NCI-H187 (cell line): ENCODE data around the gene SLC35B1.

Source experiments
- DNase-seq, 2 experiments: peaks; one replicate each; lab custom pipeline; 2025; lab: John Stamatoyannopoulos, UW

Gene SLC35B1, protein sequence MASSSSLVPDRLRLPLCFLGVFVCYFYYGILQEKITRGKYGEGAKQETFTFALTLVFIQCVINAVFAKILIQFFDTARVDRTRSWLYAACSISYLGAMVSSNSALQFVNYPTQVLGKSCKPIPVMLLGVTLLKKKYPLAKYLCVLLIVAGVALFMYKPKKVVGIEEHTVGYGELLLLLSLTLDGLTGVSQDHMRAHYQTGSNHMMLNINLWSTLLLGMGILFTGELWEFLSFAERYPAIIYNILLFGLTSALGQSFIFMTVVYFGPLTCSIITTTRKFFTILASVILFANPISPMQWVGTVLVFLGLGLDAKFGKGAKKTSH

GRCh38 chr17:49707608-49708514 is at the start of gene SLC35B1:
Gene SLC35B1 (minus strand): TSS chr17:49707964. CDS start chr17:49707833, 131 bp downstream.
- DNase-seq = peak; percentile 94 to 96

DNA sequence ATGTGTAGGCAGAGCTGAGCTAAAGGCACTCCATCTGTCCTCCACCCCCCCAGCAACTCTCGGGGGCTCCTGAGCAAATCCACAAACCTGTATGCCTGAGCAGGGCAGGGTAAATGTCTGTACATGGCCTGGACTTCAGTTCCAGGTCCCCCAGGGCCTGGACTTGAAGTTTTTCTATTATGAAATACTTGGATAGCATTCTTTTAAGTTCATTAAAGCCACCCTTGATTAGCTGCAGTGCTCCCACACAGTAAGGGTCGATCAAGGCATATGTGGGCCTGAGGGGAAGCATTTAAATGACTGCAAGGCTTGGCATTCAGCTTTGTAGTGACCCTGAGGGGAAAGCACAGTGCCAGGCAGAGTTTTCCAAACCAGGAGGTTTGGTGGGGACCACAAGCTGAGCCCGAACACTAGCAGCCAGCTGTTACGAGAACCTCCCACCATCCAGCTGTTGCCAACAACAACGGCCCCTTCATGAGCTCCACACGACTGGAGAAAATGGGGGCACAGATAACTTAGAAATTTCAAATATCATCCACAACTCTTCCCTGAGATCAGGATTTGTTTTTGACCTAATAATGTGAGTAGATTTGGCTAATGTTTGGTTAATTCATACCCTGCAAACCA is 49.5 kb upstream of the SLC35B1 start:
- no peak for DNase-seq

DNA sequence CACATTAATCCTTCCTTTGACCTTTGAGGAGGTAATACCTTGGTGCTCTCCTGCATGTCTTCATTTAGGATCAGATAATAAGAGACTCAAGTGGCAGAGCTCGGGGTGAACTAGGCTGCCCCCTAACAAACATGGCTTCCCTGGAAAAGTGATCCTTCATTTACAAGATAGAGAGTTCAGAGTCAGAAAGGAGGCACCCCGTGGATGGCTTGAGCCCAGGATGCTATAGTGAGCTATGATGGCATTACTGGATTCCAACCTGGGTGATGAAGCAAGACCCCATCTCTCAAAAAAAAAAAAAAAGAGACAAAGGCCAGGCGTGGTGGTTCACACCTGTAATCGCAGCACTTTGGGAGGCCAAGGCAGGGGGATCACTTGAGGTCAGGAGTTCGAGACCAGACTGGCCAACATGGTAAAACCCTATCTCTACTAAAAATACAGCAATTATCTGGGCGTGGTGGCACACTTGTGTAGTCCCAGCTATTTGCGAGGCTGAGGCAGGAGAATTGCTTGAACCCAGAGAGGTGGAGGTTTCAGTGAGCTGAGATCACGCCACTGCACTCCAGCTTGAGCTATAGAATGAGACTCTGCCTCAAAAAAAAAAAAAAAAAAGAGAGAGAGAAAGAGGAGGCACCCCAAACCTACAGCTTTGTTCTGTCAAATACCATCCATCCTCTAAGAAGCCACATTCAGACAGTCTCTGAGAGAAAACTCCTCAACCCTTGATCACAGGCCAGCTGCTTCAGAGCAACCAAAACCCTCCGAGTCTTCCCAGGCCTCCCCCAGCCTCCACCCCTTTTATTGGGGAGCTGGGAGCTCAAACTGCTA is 48.8 kb upstream of the SLC35B1 start:
- no peak for DNase-seq

DNA sequence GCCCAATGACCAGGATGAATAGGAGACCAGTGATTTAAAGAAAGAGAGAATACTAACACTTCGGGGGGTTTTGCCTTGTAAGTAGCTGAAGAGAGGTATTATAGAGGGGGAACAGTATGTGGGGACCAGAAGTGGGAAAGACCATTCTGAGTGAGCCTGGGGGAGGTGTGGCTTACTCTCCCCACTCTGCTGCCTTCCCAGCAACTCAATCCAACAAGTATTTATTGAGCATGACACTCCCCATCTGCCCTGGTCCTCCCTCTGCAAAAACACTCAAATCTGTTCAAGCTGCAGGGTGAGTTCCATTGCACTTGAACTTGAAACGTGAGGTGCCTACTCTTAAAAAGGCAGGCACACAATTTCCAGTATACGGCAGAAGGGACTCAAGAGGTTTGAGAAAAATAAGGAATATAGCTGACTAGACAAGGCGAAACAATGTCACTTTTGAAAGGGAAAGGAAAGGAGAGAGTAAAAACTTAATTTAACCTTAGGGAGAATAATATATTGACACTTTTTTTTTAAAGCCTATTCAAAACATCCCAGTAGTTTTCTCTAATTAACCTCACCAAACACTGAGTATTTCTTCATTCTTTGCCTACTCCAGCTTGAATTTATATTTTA is 48.0 kb upstream of the SLC35B1 start:
- peak in 1 of 2 experiments; percentile 52 for DNase-seq

GRCh38 chr17:49753959-49754391 is 46.2 kb upstream of the SLC35B1 start:
- no peak for DNase-seq

GRCh38 chr17:49752508-49752907 is 44.7 kb upstream of the SLC35B1 start:
- no peak for DNase-seq

DNA sequence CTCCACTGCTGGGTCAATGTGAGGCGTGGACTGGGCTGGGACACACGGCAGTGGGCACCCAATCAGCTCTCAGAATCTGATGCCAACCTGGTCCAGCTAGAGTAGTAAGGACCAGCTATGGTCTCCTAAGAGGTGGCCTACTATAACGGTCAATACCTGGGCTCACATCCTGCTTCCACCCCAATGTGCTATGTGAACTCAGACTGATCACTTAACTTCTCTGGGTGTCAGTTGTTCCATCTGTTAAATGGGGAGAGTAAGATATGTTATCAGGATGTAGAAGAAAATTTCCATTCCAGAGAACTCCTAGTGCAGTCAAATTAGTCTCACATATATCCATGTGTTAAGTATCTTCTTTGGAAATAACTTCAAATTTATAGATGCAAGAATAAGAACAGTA is 42.0 kb upstream of the SLC35B1 start:
- DNase-seq = no peak

DNA sequence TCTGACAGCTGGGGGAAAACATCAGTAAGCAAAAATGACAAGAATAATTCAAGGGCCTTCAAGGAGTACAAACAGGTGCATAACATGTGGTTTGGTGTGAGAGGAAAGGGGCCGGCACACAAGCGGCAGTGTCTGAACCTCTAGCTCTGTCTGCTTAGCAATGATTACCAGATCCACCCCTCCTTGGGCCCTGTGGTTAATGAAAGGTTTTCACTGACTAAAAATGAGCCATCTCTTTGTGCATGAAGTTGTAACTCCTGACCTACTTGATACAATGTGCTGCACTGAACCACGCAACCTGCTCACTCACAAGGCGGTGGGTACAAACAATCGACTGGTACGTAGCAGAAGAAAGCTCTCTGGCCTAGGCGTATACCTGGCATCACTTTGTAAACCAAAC is 41.0 kb upstream of the SLC35B1 start:
- DNase-seq = peak; percentile 12 to 13

- DNase-seq = no peak
Observed at GRCh38 chr17:49748223-49748622, 40.5 kb upstream of the SLC35B1 start.

- DNase-seq = no peak
Observed at GRCh38 chr17:49747632-49748031, 39.9 kb upstream of the SLC35B1 start.

DNA sequence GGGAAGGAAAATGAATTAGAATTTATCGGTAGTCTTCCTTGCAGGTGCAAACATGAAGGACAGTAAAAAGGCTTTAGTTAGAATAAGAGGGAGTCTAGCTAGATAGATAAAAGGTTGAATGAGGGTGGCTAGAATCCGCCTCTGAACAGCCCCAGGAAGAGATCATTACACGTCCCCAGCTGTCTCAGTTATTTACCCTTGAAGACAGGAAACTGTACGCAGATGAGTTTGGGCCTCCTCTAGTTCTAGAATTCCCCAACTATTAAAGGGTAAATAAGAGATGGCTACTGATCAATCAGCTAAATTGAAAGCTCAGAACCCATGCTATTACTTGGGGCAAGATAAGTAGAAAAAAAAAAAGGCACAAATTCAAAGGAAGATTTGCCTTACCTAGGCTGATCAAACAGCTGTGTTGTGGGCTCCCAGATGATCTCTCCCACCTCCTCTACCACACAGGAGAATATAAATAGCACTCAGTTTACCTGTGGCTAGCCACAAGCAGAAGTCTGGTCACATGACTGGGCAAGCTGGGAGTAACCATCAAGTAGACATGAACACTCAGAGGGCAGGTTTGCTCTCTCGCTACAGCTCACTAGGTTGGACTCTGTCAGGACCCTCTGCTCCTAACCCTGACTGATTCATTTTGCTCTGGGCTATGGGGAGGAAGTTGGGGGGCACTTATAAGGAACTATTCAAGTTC is 39.2 kb upstream of the SLC35B1 start:
- DNase-seq = no peak

- DNase-seq = no peak
Observed at GRCh38 chr17:49745175-49746139, 37.7 kb upstream of the SLC35B1 start.

- no peak for DNase-seq
Observed at GRCh38 chr17:49742166-49742638, 34.4 kb upstream of the SLC35B1 start.

DNA sequence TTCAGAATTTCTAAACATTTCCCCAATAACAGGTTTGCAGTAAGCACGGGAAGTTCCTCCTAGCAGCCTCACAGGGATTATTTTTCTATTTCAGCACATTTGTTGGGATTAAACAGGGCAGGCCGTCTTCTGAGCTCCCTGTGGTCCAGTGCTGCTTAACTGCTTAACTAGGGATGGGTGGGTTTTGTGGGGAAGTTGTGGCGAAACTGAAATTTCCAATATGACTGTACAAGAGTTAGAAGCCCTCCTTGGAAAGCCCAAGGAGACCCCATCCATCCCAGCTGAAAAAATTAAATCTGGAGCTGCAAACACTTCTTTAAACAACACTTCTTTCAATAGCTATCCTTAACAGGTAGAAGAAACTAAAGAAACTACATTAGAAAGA is 33.9 kb upstream of the SLC35B1 start:
- DNase-seq = no peak

DNA sequence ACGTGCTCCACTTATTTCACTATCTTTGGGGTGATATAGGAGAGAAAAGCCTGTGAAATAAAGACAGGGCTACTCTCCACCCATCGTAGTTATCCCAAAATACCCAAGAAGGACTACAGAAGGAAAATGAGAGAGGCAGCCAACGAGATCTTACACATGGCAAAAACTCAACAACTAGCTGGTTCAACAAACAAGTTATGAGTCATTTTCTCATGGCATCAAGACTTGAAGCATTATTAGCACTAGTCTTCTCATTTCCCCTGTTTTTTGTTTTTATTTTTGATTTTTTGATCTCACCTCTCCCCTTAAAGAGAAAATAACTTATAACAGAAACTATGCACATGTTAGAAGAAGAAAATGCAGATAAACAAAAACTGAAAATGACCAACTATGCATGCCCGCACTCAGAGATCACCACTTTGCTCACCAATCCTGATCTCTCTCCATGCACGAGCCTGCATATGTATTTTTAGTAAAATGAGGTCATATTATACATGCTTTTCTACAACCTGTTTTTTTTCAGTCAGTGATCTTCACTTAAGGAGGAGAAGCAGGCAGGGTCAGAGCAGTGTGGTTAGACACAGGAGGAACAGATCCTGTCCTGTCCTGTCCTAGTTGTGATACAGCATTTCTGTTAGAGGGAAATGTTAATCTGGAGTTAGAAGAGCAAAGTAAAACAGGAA is 33.4 kb upstream of the SLC35B1 start:
- no peak for DNase-seq

- peak; percentile 83 to 85 for DNase-seq
Observed at GRCh38 chr17:49739641-49740271, 32.0 kb upstream of the SLC35B1 start.

DNA sequence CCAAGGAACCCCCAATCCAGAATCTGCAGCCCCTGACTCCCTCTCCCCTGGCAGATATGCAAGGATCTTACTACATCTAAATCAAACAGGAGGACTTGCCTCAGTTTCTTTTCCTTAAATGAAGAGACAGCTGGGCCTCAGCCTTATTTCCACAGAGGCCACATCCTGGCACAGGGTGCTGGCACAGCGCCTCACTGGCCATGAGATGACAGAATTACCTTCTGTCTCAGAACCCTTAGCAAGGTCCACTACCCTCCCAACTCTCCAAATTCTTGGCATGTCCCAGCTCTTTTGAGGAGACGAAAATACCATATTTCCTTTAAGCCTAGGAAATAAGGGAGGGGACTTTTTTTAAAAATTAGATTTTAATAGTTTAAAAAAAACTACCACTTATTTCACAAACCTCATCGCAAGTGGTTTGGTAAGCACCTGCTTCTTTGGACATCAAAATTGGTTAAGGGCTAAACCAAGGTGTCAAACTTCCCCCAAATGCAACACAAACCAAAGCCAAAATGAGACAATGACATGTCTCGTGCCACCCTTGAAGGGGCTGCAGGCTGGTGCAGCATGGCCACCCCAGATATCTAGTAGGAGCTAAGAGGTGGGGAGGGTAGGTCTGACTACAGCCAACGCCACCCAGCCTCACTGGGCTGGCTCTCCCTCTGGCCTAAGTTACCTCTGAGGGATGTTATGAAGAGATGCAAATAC is 30.8 kb upstream of the SLC35B1 start:
- DNase-seq = no peak
